ENCODE data around the gene WDR27.

DNA sequence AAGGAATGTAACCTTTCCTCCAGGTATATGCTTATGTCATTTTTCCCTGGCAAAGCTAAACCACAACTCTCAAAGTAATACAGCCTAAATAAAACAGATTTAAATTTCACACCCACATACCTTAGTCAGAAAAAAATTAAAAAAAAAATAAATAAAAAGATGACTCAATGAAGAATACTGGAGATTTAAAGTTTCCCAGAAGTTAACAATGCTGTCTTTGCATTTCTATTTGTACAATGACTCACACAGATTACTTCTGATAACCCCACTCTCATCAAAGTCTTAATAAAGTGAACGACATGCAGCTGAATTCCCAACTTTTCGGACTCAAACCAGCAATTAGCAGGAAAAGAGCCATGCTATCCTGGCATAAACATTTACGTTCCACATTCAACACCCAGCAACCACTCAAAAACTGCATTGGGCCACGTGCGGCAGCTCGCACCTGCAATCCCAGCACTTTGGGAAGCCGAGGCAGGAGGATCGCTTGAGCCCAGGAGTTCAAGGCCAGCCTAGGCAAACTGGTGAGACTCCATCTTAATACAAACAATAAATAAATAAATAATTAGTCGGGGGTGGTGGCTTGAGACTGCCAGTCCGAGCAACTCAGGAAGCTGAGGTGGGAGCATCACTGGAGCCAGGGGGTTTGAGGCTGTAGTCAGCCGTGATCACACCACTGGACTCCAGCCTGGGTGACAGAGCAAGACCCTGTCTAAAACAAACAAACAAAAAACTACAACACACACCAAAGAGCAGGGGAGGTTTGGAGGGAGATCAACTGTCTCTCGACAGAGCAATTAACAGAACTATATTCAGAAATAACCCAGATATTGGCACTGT lies 130.5 kb downstream of the WDR27 start:
- TF ChIP-seq, protein P1, sequence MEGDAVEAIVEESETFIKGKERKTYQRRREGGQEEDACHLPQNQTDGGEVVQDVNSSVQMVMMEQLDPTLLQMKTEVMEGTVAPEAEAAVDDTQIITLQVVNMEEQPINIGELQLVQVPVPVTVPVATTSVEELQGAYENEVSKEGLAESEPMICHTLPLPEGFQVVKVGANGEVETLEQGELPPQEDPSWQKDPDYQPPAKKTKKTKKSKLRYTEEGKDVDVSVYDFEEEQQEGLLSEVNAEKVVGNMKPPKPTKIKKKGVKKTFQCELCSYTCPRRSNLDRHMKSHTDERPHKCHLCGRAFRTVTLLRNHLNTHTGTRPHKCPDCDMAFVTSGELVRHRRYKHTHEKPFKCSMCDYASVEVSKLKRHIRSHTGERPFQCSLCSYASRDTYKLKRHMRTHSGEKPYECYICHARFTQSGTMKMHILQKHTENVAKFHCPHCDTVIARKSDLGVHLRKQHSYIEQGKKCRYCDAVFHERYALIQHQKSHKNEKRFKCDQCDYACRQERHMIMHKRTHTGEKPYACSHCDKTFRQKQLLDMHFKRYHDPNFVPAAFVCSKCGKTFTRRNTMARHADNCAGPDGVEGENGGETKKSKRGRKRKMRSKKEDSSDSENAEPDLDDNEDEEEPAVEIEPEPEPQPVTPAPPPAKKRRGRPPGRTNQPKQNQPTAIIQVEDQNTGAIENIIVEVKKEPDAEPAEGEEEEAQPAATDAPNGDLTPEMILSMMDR (IDR thresholded peaks at IDR 0.05; ENCODE audit: low read length): no peak
- no peak for TF ChIP-seq EZH2 (IDR thresholded peaks at IDR 0.05; ENCODE audit: borderline replicate concordance, low read length)
